Trophoblast cell (in vitro differentiated cells and primary cell): Measurements from ENCODE around the gene CD96. TPM values are rescaled to one million over a fixed set of nuclear protein-coding genes. Genes with fewer than 3 reads are reported as not detected.

Experiments
- DNase-seq, 2 donors: peaks; one replicate each; pipeline ENCODE4 v3.0.0-alpha.2; 2016
- H2AFZ ChIP-seq: 2 replicates; pipeline ENCODE4 v1.6.1; 2013; ENCODE audit warnings: low read length, moderate library complexity, mild to moderate bottlenecking; ENCODE audit not compliant: insufficient read depth, poor library complexity
- H2AK5ac ChIP-seq: 2 replicates; pipeline ENCODE4 v1.6.1; 2013; ENCODE audit warnings: mild to moderate bottlenecking, low read length
- H2BK120ac ChIP-seq: 2 replicates; pipeline ENCODE4 v1.6.1; 2013; ENCODE audit warnings: low read length, mild to moderate bottlenecking, moderate library complexity; ENCODE audit not compliant: insufficient read depth, poor library complexity
- H2BK12ac ChIP-seq: 2 replicates; pipeline ENCODE4 v1.6.1; 2013; ENCODE audit warnings: mild to moderate bottlenecking, low read length, moderate library complexity
- H2BK5ac ChIP-seq: 2 replicates; pipeline ENCODE4 v1.6.1; 2013; ENCODE audit warnings: low read length, low read depth, moderate library complexity, mild to moderate bottlenecking; ENCODE audit not compliant: poor library complexity
- H3K14ac ChIP-seq: 2 replicates; pipeline ENCODE4 v1.6.1; 2013; ENCODE audit warnings: mild to moderate bottlenecking, low read length
- H3K18ac ChIP-seq: 2 replicates; pipeline ENCODE4 v1.6.1; 2013; ENCODE audit warnings: mild to moderate bottlenecking, low read length
- H3K23ac ChIP-seq: 2 replicates; pipeline ENCODE4 v1.6.1; 2013; ENCODE audit warnings: low read length
- H3K27ac ChIP-seq: 2 replicates; pipeline ENCODE4 v1.5.1; 2013; ENCODE audit warnings: low read depth, mild to moderate bottlenecking, inconsistent platforms, low read length, moderate library complexity
- H3K27me3 ChIP-seq: 2 replicates; pipeline ENCODE4 v1.6.1; 2013; ENCODE audit warnings: inconsistent platforms, mild to moderate bottlenecking, low read length, moderate library complexity; ENCODE audit not compliant: insufficient read depth
- H3K36me3 ChIP-seq, 2 experiments: 1 replicate in 1 of 2; 2 replicates in 1 of 2; pipeline ENCODE4 v1.6.1; 2013; ENCODE audit warnings: low read length in 2 of 2, mild to moderate bottlenecking in 2 of 2, moderate library complexity in 1 of 2; ENCODE audit not compliant: insufficient read depth in 2 of 2, control insufficient read depth in 1 of 2
- H3K4ac ChIP-seq: 2 replicates; pipeline ENCODE4 v1.6.1; 2013; ENCODE audit warnings: low read depth, mild to moderate bottlenecking, low read length, moderate library complexity
- H3K4me1 ChIP-seq, 2 experiments: 1 replicate in 1 of 2; 2 replicates in 1 of 2; pipeline ENCODE4 v1.6.1; 2013; ENCODE audit warnings: low read length in 2 of 2, mild to moderate bottlenecking in 2 of 2, moderate library complexity in 1 of 2; ENCODE audit not compliant: insufficient read depth in 2 of 2, control insufficient read depth in 1 of 2
- H3K4me2 ChIP-seq: 2 replicates; pipeline ENCODE4 v1.6.1; 2013; ENCODE audit warnings: inconsistent platforms, mild to moderate bottlenecking, low read length, moderate library complexity
- H3K4me3 ChIP-seq: 2 replicates; pipeline ENCODE4 v1.5.1; 2013; ENCODE audit warnings: mild to moderate bottlenecking, low read depth, low read length, inconsistent platforms
- H3K79me1 ChIP-seq: one replicate; pipeline ENCODE4 v1.6.1; 2013; ENCODE audit warnings: low read length
- H3K79me2 ChIP-seq: 2 replicates; pipeline ENCODE4 v1.6.1; 2013; ENCODE audit warnings: low read length, mild to moderate bottlenecking; ENCODE audit not compliant: control insufficient read depth, insufficient read depth, poor library complexity
- H3K9ac ChIP-seq: 2 replicates; pipeline ENCODE4 v1.6.1; 2013; ENCODE audit warnings: mild to moderate bottlenecking, low read length
- H3K9me3 ChIP-seq: 2 replicates; pipeline ENCODE4 v1.6.1; 2013; ENCODE audit warnings: low read depth, mild to moderate bottlenecking, control low read depth, inconsistent platforms, low read length; ENCODE audit not compliant: insufficient read depth
- H4K12ac ChIP-seq: 2 replicates; pipeline ENCODE4 v1.6.1; 2013; ENCODE audit warnings: low read depth, mild to moderate bottlenecking, low read length, moderate library complexity
- H4K8ac ChIP-seq: 2 replicates; pipeline ENCODE4 v1.6.1; 2013; ENCODE audit warnings: low read depth, mild to moderate bottlenecking, low read length, moderate library complexity
- H4K91ac ChIP-seq: one replicate; pipeline ENCODE4 v1.6.1; 2013; ENCODE audit warnings: low read depth, mild to moderate bottlenecking, low read length, moderate library complexity
- WGBS: extraction: QIAGEN DNeasy Blood & Tissue Kit; methylation state at CpG from one replicate; pipeline ENCODE4 v1.1.7; 2013; ENCODE audit warnings: missing lambda C conversion rate; ENCODE audit not compliant: insufficient read length, insufficient coverage; ENCODE audit errors: extremely low coverage; 5-methylcytosine and 5-hydroxymethylcytosine counted together
- polyA plus RNA-seq: library from polyadenylated mRNA; stranded (reverse); fragments of 200-250 nt; gene quantifications from 2 replicates; pipeline ENCODE4 v1.2.3, GENCODE V29; 2013

The CD96 gene, protein sequence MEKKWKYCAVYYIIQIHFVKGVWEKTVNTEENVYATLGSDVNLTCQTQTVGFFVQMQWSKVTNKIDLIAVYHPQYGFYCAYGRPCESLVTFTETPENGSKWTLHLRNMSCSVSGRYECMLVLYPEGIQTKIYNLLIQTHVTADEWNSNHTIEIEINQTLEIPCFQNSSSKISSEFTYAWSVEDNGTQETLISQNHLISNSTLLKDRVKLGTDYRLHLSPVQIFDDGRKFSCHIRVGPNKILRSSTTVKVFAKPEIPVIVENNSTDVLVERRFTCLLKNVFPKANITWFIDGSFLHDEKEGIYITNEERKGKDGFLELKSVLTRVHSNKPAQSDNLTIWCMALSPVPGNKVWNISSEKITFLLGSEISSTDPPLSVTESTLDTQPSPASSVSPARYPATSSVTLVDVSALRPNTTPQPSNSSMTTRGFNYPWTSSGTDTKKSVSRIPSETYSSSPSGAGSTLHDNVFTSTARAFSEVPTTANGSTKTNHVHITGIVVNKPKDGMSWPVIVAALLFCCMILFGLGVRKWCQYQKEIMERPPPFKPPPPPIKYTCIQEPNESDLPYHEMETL
- 0.46 and 0.49 TPM in 2 replicates for polyA plus RNA-seq

DNA sequence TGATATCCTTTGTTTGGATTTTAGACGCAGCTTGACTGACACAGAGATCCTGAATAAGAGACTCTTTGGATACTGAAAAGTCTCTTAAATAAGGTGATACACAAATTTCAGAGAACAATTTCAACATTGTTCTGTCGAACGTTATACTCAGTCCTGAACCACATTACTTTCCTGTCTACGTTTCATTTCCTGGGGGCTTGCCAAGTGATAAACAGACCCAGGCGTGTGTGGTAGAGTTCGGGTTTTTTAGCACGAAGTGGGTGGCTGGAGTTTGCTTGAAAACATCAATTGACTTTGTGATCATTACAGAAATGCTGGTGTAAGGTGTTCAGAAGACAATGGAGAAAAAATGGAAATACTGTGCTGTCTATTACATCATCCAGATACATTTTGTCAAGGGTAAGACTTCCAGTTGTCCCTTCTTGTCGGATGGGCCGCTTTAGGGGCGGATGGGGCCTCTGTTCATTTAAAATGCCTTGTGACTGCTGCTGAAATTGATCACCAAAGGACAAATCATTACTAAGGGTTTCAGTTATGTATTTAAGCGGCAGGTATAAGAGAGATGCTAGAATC lies at the start of gene CD96:
TSS of gene CD96 (plus strand) at position 287 of the 573 bp plus-strand sequence. CDS start at position 339, 52 bp downstream.
- peaks cover 0 to 3% of the 10 kb centered on the region in 2 experiments for H3K36me3 ChIP-seq
- H2BK120ac ChIP-seq, result peak within 1 kb of the TSS; percentile 43
- no peak within 1 kb of the TSS for H3K14ac ChIP-seq
- no peak within 1 kb of the TSS for H3K27ac ChIP-seq
- DNase-seq, result no peak
- H4K12ac ChIP-seq, result no peak within 1 kb of the TSS
- no peak within 1 kb of the TSS for H3K18ac ChIP-seq
- H3K4me2 ChIP-seq, result no peak within 1 kb of the TSS
- H3K4me1 ChIP-seq, result peaks cover 1 to 3% of the 10 kb centered on the region in 2 experiments
- no peak within 1 kb of the TSS for H2AK5ac ChIP-seq
- no peaks in the 10 kb centered on the region for H3K27me3 ChIP-seq
- H2BK5ac ChIP-seq, result peak within 1 kb of the TSS; percentile 49
- no CpG with 5 or more reads among the region's 11 CpGs for WGBS
- no peak within 1 kb of the TSS for H3K9ac ChIP-seq
- peak within 1 kb of the TSS; percentile 80 for H2BK12ac ChIP-seq
- H3K79me2 ChIP-seq, result no peaks in the 10 kb centered on the region
- peak within 1 kb of the TSS; percentile 47 for H4K91ac ChIP-seq
- H3K4me3 ChIP-seq, result no peak within 1 kb of the TSS
- H2AFZ ChIP-seq, result no peak within 1 kb of the TSS
- H3K9me3 ChIP-seq, result no peaks in the 10 kb centered on the region
- H3K4ac ChIP-seq, result no peak within 1 kb of the TSS
- H3K79me1 ChIP-seq, result peaks cover 11% of the 10 kb centered on the region
- no peak within 1 kb of the TSS for H3K23ac ChIP-seq
- peak within 1 kb of the TSS; percentile 70 for H4K8ac ChIP-seq

DNA sequence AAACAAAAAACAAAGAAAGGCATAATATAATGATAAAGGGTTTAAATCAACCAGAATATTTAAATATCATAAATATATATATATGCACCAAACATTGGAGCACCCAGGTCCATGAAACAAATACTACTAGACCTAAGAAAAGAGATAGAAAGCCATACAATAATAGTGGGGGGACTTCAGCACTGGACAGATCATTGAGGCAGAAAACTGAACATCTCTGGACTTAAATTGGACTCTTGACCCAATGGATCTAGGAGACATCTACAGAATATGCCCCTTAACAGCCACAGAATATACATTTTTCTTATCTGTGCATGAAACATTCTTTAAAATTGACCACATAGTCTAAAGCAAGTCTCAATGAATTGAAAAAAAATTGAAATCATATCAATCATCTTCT lies 48.7 kb upstream of the CD96 start:
- Histone ChIP-seq H2BK5ac (no peak overlapping the region), H4K8ac (no peak overlapping the region), H3K36me3 (no peaks in the 10 kb centered on the region), H3K79me1 (peaks cover 7% of the 10 kb centered on the region), H3K9ac (no peak overlapping the region), H2BK120ac (no peak overlapping the region), H3K4me1 (peaks cover 5 to 10% of the 10 kb centered on the region in 2 experiments), H2AK5ac (no peak overlapping the region), H3K79me2 (peaks cover 1% of the 10 kb centered on the region), H3K4ac (no peak overlapping the region), H4K12ac (no peak overlapping the region), H3K27me3 (no peaks in the 10 kb centered on the region), H3K4me3 (no peak overlapping the region), H3K23ac (no peak overlapping the region), H3K9me3 (no peaks in the 10 kb centered on the region), H3K14ac (no peak overlapping the region), H3K4me2 (no peak overlapping the region), H2BK12ac (no peak overlapping the region), H4K91ac (no peak overlapping the region), H3K27ac (no peak overlapping the region), H3K18ac (no peak overlapping the region), H2AFZ (no peak overlapping the region)
- no peak for DNase-seq

DNA sequence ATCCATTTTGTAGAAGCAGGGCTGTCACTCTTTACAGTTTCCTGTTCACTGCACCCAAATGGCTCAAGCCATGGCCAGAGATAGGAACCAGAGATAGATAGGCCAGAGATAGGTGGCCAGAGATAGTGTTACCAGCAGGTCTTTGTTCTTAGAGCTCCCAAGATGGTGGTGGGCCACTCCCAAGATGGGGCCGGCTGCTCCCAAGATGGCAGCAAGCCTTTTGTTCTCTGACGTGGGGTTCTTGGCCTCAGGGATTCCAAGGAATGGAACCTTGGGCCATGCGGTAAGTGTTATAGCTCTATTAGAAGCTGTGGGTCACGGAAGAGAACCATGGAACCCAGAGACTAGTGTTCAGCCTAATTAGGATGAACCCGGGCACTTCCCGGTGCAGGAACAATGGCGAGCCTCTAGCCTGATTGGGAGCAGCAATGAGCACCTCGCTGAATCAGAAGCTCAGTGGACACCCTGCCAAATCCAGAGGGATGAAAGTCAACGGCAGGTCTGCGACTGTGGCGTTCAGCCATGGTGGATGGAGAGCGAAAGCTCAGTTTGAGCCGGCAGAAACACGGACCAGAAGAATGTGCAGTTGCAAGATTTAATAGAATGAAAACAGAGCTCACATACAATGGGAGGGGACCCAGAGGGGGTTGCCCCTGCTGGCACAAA lies 45.0 kb upstream of the CD96 start:
- no peak overlapping the region for H3K9ac ChIP-seq
- no CpG with 5 or more reads among the region's 14 CpGs for WGBS
- peak overlapping the region; percentile 65 for H2BK12ac ChIP-seq

DNA sequence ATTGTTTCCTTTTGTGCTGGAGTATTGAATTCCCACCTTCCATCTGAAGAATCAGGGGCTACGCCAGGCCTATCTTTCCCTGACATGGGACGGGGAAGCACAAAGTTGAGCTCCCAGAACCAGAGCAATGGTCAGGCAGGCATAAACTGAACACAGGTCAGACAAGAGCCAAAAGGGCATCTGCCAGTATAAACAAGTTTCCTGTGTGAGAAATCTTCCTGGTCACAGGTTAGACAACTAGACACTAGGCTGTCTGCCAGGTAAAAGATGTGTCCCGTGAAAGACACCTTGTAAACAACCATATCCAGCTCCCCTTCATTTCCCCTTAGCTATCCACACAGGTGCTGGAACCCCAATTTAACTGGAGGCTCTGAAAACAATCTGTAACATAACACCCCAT lies 44.0 kb upstream of the CD96 start:
- Histone ChIP-seq H2AK5ac (no peak overlapping the region), H3K79me1 (peaks cover 7% of the 10 kb centered on the region), H2AFZ (no peak overlapping the region), H3K4me2 (no peak overlapping the region), H3K27ac (no peak overlapping the region), H2BK12ac (peak overlapping the region; percentile 76), H3K9me3 (no peaks in the 10 kb centered on the region), H3K9ac (no peak overlapping the region), H4K12ac (no peak overlapping the region), H3K4ac (no peak overlapping the region), H3K27me3 (no peaks in the 10 kb centered on the region), H3K36me3 (no peaks in the 10 kb centered on the region), H3K23ac (no peak overlapping the region), H3K79me2 (peaks cover 1% of the 10 kb centered on the region), H3K18ac (no peak overlapping the region), H4K8ac (peak overlapping the region; percentile 79), H2BK120ac (peak overlapping the region; percentile 11), H4K91ac (peak overlapping the region; percentile 68), H3K14ac (no peak overlapping the region), H3K4me1 (peaks cover 5 to 10% of the 10 kb centered on the region in 2 experiments), H3K4me3 (no peak overlapping the region), H2BK5ac (no peak overlapping the region)
- no peak for DNase-seq
- WGBS, result no CpG with 5 or more reads among the region's 3 CpGs

More for the DNA sequence above, 45.0 kb upstream of the CD96 start:
- Histone ChIP-seq H3K23ac (no peak overlapping the region), H3K79me1 (peaks cover 7% of the 10 kb centered on the region), H3K9me3 (no peaks in the 10 kb centered on the region), H2BK5ac (peak overlapping the region; percentile 9), H3K27ac (peak overlapping the region; percentile 5), H3K36me3 (no peaks in the 10 kb centered on the region), H4K12ac (no peak overlapping the region), H4K91ac (peak overlapping the region; percentile 42), H2BK120ac (no peak overlapping the region), H3K18ac (no peak overlapping the region), H3K14ac (no peak overlapping the region), H3K27me3 (no peaks in the 10 kb centered on the region), H3K4me1 (peaks cover 5 to 10% of the 10 kb centered on the region in 2 experiments), H2AFZ (no peak overlapping the region), H3K4me3 (no peak overlapping the region), H3K4me2 (no peak overlapping the region), H3K4ac (no peak overlapping the region), H4K8ac (peak overlapping the region; percentile 61), H2AK5ac (no peak overlapping the region), H3K79me2 (peaks cover 1% of the 10 kb centered on the region)
- DNase-seq, result peak in 1 of 2 donors; percentile 10
